ENCODE data around the gene LRRC53. TPM values are rescaled to one million over a fixed set of nuclear protein-coding genes. Genes with fewer than 3 reads are reported as not detected.
A peak's percentile ranks its signal among the peaks of the same experiment; 100 is the strongest.

The LRRC53 gene
- total and polyA plus RNA-seq, 2 experiments from 2014 or later = not detected

DNA sequence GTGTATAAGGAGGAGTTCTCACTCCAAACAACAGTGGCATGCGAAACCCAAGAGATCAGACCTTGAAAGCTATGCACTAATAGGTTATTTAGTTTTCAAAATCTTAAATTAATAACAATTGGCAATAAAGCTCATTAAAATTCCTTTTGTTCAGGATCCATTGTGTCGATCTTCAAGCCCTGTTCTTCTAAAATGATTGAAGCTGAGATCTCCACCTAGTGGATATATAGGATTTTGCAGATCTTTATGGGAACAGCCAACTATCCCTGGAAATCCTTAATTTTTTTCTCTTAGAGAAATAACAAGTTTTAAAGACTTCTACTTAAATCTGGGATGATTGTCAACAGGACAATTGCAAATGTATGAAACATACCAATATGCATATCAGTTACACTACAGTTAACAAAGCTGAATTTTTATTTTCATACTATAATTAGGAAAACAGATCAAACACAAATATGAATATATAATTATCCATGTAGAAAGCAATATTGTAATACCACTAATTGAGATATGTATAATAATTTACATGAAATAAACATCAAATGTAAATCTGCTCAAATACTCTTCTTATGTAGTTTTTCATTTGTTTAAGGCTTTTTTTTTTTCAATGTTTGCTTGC lies 43.3 kb downstream of the LRRC53 start:
- no peak for TF ChIP-seq EZH2 (IDR thresholded peaks at IDR 0.05; ENCODE audit: borderline replicate concordance)
- no peak for TF ChIP-seq EZH2phosphoT487 (IDR thresholded peaks at IDR 0.05; ENCODE audit: low read depth, severe bottlenecking, unreplicated experiment)
- TF ChIP-seq, protein P1, sequence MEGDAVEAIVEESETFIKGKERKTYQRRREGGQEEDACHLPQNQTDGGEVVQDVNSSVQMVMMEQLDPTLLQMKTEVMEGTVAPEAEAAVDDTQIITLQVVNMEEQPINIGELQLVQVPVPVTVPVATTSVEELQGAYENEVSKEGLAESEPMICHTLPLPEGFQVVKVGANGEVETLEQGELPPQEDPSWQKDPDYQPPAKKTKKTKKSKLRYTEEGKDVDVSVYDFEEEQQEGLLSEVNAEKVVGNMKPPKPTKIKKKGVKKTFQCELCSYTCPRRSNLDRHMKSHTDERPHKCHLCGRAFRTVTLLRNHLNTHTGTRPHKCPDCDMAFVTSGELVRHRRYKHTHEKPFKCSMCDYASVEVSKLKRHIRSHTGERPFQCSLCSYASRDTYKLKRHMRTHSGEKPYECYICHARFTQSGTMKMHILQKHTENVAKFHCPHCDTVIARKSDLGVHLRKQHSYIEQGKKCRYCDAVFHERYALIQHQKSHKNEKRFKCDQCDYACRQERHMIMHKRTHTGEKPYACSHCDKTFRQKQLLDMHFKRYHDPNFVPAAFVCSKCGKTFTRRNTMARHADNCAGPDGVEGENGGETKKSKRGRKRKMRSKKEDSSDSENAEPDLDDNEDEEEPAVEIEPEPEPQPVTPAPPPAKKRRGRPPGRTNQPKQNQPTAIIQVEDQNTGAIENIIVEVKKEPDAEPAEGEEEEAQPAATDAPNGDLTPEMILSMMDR (IDR thresholded peaks at IDR 0.05; ENCODE audit: poor library complexity) = peak; percentile 76

DNA sequence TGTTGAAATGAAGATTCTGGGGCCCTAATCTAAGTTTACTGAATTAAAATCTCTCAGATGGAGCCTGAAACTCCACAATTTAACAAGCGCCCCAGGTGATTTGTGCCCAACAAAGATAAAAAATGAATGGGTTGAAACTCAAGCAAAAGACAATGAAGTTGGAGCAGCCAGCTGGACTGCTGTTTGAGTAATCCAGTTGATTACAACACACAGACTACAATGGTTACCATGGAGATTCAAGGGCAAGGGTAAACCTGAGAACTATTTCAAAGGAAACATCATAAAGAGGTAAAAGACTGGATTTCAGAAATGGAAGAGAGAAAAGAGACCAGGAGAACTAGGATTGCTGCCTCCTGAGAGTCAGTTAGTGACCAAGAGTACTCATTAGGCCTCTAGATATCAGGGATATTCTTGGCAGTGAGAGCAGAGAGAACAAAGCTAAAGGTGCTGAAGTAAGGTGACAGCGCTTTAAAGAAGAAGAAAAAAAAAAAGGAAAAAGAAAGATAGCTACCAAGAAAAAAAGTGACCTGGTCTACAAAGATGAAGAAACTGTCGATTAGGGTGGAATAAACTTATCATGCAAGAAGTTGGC lies 44.5 kb downstream of the LRRC53 start:
- no peak overlapping the region for H2AFZ ChIP-seq
- no peak overlapping the region for H3K27ac ChIP-seq
- no peak overlapping the region for H3K4me3 ChIP-seq
- H3K9me3 ChIP-seq (ENCODE audit: low read depth) = no peaks in the 10 kb centered on the region
- no peaks in the 10 kb centered on the region for H3K27me3 ChIP-seq
- no peaks in the 10 kb centered on the region for H3K36me3 ChIP-seq (replicated peaks; ENCODE audit: insufficient read depth, low read depth)
- TF ChIP-seq EZH2phosphoT487 (IDR thresholded peaks at IDR 0.05; ENCODE audit: low read depth, severe bottlenecking, unreplicated experiment) (no peak), EZH2 (IDR thresholded peaks at IDR 0.05; ENCODE audit: borderline replicate concordance) (no peak)
- TF ChIP-seq, protein P1 (IDR thresholded peaks at IDR 0.05; ENCODE audit: poor library complexity) = no peak
- no peaks in the 10 kb centered on the region for H4K20me1 ChIP-seq (ENCODE audit: insufficient read depth, poor library complexity, severe bottlenecking)
- DNase-seq (ENCODE audit: low spot score) = peak; percentile 23
- 75% methylated on average over 3 of the region's 3 CpGs for WGBS (ENCODE audit: low lambda C conversion rate, missing lambda C conversion rate)
- H3K4me1 ChIP-seq (ENCODE audit: insufficient read depth) = no peaks in the 10 kb centered on the region
- no peaks in the 10 kb centered on the region for H3K79me2 ChIP-seq
- no peaks in the 10 kb centered on the region for H3K9me2 ChIP-seq (replicated peaks; ENCODE audit: insufficient read depth)
- no peak overlapping the region for H3K4me2 ChIP-seq

More for the DNA sequence above, 43.3 kb downstream of the LRRC53 start:
- DNase-seq (ENCODE audit: low spot score) = peak; percentile 62
- 5% methylated on average over 2 of the region's 2 CpGs for WGBS (ENCODE audit: low lambda C conversion rate, missing lambda C conversion rate)
- Histone ChIP-seq H2AFZ (no peak overlapping the region), H3K27me3 (no peaks in the 10 kb centered on the region), H3K9me2 (replicated peaks; ENCODE audit: insufficient read depth) (no peaks in the 10 kb centered on the region), H3K36me3 (replicated peaks; ENCODE audit: insufficient read depth, low read depth) (no peaks in the 10 kb centered on the region), H3K4me2 (no peak overlapping the region), H4K20me1 (ENCODE audit: insufficient read depth, poor library complexity, severe bottlenecking) (no peaks in the 10 kb centered on the region), H3K4me3 (no peak overlapping the region), H3K4me1 (ENCODE audit: insufficient read depth) (no peaks in the 10 kb centered on the region), H3K79me2 (no peaks in the 10 kb centered on the region), H3K27ac (no peak overlapping the region), H3K9me3 (ENCODE audit: low read depth) (no peaks in the 10 kb centered on the region)

DNA sequence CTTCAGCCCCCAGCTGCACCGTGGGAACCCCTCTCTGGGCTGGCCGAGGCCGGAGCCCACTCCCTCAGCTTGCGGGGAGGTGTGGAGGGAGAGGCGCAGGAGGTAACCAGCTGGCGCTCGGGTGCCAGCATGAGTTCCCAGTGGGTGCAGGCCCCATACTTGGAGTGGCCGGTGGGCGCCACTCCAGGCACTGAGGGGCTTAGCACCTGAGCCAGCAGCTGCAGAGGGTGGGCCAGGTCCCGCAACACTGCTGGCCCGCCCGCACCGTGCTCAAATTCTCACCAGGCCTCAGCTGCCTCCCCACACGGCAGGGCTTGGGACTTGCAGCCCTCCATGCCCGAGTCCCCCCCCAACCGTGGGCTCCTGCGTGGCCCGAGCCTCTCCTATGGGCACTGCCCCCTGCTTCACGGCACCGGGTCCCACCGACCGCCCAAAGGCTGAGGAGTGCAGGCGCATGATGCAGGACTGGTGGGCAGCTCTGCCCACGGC lies 47.2 kb downstream of the LRRC53 start:
- no peak overlapping the region for H3K27ac ChIP-seq
- H4K20me1 ChIP-seq (ENCODE audit: insufficient read depth, poor library complexity, severe bottlenecking) = no peaks in the 10 kb centered on the region
- H3K4me3 ChIP-seq = no peak overlapping the region
- H3K36me3 ChIP-seq (replicated peaks; ENCODE audit: insufficient read depth, low read depth) = no peaks in the 10 kb centered on the region
- no peak overlapping the region for H3K4me2 ChIP-seq
- no peaks in the 10 kb centered on the region for H3K9me2 ChIP-seq (replicated peaks; ENCODE audit: insufficient read depth)
- H3K79me2 ChIP-seq = no peaks in the 10 kb centered on the region
- no peaks in the 10 kb centered on the region for H3K27me3 ChIP-seq
- H3K4me1 ChIP-seq (ENCODE audit: insufficient read depth) = no peaks in the 10 kb centered on the region
- WGBS (ENCODE audit: low lambda C conversion rate, missing lambda C conversion rate) = 99% methylated on average over 24 of the region's 24 CpGs
- no peak overlapping the region for H2AFZ ChIP-seq
- DNase-seq (ENCODE audit: low spot score) = no peak
- TF ChIP-seq, protein P1 (IDR thresholded peaks at IDR 0.05; ENCODE audit: poor library complexity) = no peak
- TF ChIP-seq EZH2phosphoT487 (IDR thresholded peaks at IDR 0.05; ENCODE audit: low read depth, severe bottlenecking, unreplicated experiment) (no peak), EZH2 (IDR thresholded peaks at IDR 0.05; ENCODE audit: borderline replicate concordance) (no peak)
- no peaks in the 10 kb centered on the region for H3K9me3 ChIP-seq (ENCODE audit: low read depth)

Measured in hepatocyte (in vitro differentiated cells).